UCSD-AML1 (cell line): Measurements from ENCODE around the gene SYT2.
"Not testable (repeated sequence)": the region's sequence is repeated elsewhere in the genome, so short reads cannot be mapped to it uniquely, and the experiment has no call there.

Source experiments
- DNase-seq: peaks from one replicate; lab custom pipeline; 2025; ENCODE audit not compliant: unreplicated experiment; lab: John Stamatoyannopoulos, UW

SYT2 gene

DNA sequence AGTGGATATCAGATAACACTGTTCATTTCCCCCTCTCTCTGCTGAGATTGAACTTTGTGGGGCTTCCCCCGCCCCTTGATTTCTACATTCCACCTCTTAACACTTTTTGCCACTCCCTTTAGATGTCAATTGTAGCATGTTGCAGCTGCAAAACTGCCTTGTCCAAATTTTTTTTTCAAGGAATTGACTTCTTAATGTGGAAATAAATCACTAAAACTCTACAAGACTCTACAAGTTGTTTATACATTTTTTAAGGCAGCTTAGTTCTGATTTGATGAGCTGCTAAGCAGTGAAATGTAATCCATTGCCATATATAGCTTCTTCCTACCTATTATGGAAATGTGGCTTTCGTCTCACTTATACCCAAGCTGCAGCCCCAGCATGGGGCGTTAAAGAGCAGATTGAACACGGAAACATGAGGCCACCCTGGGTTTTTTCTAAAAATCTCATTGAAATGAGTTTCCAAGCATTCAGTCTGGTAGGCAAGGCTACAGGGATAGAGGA lies 132.2 kb downstream of the SYT2 start:
- DNase-seq = no peak

DNA sequence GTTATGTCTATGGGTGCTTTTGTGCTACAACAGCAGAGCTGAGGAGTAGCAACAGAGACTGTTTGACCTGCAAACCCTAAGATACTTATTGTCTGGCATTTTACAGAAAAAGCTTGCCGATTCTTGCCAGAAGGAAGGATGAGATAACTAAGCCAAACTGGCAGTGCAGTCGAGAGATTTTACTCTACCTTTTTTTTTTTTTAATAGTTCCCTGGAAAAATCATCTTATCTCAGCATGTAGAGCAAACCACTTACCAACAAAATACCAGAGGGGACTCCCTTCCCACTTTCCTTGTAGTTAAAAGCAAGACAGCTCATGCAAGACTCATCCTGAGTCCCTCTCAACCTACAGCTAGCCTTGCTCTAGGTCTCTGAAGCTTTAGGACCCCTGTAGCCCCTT lies 132.9 kb downstream of the SYT2 start:
- no peak for DNase-seq

DNA sequence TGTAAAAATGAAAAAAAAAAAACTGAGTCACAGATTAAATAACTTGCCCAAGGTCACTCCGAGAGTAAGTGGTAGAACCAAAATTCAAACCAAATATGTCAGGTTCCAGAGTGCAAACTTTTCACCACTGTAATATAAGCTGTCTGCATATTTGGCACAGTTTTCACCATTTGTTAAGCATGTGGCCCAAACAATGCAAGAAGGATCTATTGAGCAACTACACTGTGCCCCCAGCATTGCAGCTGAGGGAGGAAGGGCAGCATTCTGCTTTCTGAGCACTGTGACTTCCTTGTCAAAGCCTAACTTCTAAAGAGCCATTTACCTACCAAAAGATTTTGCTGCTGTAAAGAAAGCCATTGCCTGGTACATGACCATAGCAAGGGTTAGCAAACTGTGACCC lies 133.4 kb downstream of the SYT2 start:
- no peak for DNase-seq

DNA sequence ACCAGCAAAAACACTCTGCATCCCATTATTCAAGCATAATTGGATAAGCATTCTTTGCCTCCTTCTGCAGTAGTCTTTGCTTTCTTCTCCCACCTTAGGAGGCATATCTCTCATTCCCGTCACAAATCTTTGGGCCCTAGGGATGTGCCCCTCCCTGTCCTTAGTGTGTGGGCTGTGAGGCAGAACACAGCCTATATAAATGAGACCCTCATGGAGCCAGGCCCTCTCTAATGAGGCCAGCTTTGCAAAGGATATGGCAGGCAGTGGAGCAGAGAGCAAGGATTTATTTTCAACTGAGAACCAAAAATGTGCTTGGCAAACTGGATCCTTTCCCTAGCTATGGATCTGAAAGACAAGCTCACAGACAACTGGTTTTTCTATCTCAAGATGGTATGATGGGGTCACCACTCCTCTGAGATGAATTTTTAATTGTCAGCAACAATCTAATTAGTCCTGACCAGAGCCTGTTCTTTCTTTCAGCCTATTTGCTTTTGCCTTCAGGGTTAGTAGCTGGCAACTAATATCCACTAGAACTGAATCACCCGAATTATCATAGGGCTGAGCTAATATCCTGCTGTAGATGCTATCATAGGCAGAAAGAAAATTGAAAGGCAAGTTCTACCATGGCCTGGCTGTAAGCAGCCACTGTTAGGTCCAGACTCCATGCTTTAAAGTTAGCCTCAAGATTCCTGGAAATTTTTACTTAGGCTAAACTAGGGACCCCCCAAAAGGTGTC lies 134.2 kb downstream of the SYT2 start:
- no peak for DNase-seq

DNA sequence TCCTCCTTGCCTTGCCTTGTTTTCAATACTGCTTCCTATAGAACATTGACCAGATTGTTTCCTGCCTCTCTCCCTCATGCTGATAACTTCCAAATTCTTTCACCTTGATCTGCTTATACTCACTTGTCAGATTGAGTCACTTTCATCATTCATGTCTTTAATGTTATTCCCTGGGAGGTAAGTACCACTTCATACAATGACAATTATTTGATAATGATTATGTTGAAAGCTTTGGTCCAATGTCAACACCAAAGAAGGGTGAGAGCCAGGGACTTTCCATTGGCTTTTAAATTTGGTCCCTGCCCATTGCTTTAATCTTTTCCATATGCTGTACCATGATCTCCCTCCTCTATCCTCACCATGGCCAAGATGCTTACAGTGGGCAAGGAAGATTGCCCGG lies 137.4 kb downstream of the SYT2 start:
- no peak for DNase-seq

DNA sequence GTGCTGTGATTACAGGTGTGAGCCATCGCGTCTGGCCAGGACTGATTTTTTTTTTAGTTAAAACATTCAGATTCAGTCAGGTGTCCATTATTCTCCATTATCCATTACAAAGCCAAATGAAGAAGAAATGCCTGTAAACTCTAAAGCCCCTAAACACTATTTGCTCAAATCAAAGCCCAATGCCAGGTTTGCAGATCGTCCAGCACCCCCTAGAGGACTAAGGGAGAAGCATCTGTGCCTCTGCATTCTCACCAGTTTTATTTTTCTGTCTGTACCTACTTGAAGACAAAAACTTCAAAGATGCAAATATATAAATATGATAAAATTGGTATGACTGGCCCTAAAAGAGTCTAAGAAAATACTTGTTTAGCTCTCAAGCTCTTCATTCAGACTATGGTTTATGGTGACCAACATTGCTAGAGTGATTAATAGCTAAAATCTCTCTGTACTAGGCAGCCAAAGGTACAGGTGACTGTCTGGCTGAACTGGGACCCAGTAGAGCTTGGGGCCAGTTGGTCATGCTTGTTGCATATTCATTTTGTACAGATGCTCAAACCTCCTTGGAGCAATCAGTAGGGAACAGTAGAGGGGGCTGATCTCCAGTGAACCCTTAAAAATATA lies 138.4 kb downstream of the SYT2 start:
- DNase-seq = no peak

DNA sequence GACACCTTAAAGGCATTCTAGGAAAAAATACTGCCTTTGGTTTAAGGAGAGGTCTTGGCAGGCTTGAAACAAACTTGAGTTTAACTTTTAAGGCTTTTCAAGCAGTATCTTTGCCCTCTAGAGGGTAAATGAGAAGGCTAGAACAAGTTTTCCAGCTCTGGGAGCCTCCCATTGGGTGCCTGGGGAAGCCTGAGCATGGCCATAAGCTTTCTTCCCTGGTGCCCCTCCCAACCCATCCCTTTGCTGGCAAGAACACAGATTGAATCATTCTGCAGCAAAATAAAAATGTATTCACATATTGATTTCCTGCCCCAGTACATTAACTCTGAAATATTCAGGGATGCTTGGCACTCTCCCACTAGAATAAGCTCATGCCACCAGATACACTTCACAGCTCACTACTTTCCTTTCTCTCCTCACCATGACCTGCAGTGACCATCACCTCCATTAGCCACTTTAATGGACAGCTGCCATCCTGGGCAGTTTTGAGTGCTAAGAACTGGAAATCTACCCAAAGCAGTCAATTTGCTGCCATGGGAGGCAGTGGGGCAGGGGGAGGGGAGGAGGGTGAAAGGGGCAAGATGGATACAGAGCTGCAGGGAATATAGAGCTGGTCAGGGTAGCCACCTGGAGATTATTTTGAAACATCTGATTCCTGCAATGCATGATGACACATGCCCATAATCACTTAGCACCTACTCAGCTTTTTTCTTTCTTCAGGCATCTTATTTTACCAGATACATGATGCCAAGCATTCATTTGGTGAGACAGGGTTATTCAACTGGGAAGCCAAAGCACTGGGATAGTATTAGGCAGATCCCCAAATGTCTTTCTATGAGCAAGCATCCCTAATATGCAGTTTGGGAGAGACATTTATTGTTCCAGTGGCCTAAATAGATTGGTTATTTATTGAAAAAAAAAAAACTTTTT lies 140.6 kb downstream of the SYT2 start:
- DNase-seq = no peak

DNA sequence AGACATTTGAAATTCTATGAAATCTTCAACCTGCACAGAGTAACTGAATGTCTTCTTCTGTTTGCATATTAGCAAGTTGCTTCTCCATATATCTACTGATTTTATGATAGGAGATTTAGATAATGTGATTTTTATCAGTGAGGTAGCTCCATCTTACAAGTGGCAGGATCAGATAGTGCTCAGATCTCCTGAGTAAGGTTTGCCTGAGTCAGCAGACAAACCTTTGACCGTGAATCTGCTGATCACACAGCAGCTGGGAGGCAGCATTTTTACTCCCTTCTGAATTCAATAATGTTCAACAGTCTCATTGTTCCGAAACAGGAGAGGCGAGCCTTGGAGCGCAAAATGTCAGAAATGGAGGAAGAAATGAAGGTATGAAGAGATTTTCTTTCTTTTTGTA lies 141.4 kb downstream of the SYT2 start:
- no peak for DNase-seq

DNA sequence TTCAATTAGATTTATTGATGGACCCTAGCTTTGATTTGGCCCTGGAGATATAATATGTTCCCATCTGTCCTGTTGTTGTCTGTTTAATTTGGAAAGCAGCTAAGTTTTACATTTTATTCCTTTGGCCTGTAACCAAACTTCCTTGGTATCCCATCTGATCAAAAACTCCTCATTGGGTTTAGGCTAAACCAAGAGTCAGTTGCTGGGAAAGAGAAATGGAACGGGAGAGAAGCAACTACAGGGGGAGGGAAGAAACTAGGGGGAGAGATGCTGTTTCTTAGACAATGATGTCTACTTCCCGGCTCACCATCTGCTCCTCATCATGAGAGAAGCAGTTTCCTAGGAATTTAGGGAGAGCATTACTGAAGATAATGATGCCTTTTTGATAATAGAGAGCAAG lies 141.8 kb downstream of the SYT2 start:
- no peak for DNase-seq

DNA sequence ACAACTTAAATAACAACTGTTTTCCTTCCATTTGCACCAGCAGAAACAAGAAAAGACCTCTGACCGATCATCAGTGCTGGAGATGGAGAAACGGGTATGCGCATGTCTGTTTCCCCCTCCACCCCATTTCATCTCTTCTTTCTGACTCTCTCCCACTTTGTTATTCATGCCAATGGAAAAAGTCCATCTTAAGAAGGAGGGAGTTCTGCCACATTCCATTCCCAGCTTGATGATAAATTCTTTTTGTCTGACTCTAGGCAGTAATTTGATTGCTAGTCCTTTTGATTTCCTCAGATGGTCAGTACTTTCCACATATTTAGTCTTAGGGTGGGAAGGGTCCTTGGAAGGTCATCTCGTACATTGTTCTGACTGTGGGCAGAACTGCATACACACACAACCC lies 142.5 kb downstream of the SYT2 start:
- no peak for DNase-seq

DNA sequence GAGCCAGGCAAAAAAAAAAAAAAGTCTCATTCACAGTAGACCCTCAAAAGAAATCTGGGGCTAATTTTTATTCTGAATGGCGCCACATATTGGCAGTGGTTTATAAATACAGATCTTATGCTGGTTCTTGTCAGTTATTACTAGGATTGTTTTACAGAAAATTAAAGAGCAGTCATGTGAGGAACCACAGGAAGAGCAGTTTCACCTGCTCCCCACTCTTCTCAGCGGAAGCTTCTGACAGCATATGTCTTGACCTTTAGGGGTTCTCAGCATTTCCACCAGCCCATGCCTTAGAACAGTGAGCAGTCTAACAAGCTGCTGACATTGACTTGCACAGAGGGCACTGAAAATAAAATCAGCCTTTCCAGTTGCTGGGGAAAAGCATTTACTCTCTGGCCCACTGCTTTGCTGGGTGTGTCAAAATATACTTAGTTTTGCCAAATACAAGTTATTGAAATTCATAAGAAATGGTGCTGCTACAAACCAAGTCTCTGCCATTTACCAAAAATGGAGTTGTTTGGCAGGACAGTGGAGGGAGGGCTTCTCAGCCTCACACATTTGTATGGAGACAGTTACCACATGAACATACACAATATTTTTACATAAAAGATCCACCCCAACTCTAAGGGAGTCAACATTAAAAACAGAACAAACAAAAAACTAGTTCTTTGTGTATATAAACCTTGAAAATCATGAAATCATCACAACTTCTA lies 144.2 kb downstream of the SYT2 start:
- no peak for DNase-seq

DNA sequence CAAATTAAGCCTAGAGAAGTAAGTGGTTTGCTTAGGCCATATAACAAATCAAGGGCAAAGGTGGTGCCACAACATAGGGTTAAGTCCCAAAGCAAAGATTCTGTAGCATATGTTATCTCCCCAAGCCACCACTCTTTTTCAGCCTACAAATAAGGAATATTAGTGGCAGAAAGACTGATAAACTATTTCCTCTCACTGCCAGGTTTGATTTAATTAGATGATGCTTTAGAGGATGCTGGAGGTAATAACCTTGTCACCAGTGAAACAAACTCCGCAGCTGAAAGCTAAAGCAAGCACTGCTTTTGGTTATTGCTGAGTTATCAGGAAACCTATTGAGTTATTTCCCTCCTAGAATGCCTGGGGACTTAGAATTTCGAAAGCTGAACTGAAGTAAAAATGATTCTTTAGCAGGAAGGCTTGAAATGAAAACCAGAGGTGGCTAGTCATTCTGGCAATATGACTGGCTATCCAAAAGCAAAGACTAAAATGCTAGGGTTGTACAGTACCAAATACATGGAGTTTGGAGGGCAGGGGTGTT lies 145.2 kb downstream of the SYT2 start:
- no peak for DNase-seq

DNA sequence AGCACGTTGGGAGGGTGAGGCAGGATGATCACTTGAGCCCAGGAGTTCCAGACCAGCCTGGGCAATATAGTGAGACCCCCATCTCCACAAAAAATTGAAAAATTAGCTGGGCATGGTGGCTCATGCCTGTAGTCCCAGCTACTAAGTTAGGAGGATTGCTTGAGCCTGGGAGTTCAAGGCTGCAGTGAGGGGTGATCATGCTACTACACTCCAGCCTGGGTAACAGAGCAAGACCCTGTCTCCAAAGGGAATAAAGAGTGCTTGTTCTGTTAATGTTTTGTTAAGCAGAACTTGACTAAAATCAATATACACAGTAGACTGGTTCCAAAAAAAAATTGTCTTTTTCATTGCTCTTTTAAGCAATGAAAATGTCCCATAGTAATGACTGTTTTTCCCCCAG lies 146.4 kb downstream of the SYT2 start:
- DNase-seq = no peak

DNA sequence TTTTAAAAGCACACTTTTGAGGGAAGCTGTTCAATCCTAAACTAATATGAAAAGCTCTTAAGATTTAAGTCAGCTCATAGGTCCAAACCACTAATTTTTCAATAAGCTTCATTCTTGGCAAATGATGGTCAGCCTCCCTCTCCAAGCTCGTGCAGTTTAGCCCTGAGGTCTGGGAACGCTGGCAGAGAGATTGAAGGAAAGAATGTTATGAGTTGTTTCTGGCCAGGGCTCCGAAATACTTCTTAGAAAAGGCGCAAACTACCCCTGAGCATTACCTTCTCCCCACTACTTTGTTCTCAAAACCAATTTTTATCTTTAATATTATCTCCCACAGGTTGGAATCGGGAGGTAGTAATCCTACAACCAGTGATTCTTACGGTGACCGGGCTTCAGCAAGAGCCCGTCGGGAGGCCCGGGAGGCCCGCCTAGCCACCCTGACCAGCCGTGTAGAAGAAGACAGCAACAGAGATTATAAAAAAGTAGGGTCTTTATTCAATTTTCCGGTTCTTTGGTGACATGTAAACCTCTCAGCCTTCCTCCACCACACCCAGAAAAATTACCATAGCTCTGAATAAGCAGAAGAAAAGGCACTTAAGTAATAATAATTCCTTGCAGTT lies 147.7 kb downstream of the SYT2 start:
- no peak for DNase-seq

DNA sequence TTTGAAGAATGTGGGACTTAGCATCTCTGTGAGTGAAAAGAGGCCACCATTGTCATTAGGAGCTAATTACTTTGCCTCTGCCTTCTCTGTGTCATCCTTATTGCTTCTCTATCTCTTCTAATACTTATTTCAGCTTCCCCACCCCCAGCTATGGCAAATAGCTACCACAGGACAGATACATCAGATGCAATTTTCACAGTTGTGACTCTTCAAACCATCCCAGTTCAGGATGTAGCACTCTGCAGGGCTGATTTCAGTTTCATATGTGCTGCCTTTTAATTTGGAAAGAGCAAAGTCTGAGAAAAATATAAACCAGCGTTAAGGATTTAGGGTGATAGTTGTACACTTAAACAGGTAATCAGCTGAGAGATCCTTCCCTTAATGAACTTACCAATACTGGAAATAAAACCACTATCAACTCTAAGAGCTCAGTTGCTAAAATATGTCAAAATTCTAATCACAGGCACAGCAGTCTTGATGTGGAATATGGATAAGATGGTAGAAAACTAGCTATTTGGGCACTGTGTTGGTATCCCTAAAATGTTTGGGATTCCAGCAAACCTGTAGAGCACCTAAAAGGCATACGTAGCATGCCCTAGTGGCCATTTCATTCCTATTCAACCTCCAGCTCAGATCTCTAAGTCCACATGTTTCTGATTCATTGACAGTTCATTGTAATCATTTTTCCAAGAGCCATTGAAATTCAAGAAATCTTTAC lies 148.4 kb downstream of the SYT2 start:
- no peak for DNase-seq

DNA sequence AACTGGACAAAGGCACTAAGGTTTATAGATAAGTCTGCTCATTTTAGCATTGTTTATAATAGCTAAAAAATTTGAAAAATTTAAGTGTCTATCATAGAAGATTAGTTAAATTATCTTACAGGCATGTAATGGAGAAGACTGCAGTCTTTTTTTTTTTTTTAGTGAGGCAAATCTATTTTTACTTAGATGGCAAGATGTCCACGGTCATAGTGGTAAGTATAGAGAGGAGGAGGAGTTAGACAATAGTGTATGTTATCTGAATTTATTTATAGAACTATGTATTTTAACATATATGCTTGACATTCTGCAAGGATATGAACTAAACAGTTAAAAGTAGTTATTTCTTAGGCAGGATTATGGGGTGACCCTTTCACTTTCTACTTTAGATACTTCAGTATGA lies 149.0 kb downstream of the SYT2 start:
- no peak for DNase-seq

DNA sequence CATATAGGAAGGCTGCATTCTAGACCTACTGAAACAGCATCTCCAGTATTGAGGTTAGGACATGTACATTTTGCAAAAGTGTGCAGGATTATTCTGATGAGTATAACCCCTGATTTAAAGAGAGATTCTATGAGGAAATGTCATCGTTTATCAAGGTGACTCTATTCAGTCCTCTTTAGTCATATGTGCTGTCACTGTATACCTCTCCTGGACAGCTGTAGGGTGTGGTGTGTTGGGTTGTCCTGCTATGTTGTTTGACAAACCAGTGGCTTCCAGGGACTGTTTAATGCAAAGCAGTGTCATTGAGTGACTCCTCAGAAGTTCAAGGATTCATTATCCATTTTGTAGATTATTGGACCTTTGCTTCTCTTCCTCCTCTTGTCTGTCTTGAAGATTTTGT lies 152.6 kb downstream of the SYT2 start:
- not testable (repeated sequence) for DNase-seq

DNA sequence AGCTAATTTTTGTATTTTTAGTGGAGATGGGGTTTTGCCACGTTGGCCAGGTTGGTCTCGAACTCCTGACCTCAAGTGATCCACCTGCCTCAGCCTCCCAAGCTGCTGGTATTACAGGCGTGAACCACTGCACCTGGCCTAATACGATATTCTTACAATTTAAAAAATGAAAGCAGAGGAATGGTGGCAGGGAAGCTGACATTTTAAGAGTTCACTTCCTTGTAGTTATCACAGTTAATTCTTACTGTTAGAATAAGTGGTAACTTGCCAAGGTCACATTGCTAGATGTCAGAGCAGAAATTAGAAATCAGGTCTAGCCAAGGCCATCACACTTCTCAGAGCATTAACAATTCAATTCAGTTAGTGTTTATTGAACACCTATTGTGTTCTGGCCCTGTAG lies 154.2 kb downstream of the SYT2 start:
- DNase-seq = not testable (repeated sequence)

DNA sequence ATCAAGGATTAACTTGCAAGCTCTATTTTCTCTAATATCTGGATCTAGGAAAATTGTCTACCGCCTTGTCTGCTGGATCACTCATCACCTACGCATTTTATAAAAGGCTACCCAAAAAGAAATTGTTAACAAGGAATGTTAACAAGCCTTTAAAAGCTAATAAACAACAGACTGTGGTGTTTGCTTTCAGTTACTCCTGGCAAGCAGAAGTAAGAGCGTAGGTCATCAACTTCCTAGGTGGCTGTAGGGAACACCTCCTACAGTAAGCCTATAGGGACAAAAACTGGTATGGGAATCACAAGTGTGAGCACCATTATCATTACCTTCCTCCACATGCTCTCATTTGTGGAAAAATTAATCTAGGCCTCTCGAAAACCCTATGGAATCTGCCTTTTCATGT lies 155.6 kb downstream of the SYT2 start:
- not testable (repeated sequence) for DNase-seq

DNA sequence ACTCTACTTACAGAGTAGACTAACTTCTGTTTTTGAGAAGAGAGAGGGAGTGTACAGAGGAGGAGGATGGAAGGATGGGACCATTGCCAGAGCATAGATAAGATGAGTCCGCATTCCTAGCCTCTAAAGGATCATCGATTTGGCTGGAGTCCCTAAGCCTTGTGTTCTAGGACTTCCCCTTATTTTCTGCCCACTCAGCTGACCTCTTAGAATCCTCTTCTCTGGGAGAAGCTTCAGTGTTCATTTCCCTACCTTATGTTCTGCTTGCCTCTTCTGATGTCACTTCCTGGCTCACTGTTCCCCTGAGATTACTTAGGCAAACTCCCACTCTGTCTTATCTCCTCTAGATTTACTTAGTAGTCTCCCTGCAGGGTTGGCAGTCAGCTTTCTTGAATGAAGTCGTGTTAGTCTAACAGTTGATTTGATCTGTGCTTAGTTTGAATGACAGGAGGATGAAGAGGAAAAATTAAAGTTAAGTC lies 156.7 kb downstream of the SYT2 start:
- DNase-seq = no peak
